Testis (tissue), 3 donors: ENCODE data around the gene TBX2. TPM values are rescaled to one million over a fixed set of nuclear protein-coding genes. Genes with fewer than 3 reads are reported as not detected.

Source experiments
- DNase-seq: peaks from one replicate; pipeline ENCODE4 v3.0.0-alpha.2; 2019
- H3K27ac ChIP-seq, 2 donors: fragments of 200-600 bp; sonication (generic); one replicate each; pipeline ENCODE4 v1.5.1; 2019
- H3K27me3 ChIP-seq: fragments of 200-600 bp; sonication (generic); one replicate; pipeline ENCODE4 v1.5.1; 2019
- H3K36me3 ChIP-seq: fragments of 200-600 bp; sonication (generic); one replicate; pipeline ENCODE4 v1.5.1; 2017; ENCODE audit warnings: low read depth; ENCODE audit errors: missing control alignments
- H3K4me1 ChIP-seq: fragments of 200-600 bp; sonication (generic); one replicate; pipeline ENCODE4 v1.5.1; 2019
- H3K4me3 ChIP-seq, 2 donors: fragments of 200-600 bp; sonication (generic); one replicate each; pipeline ENCODE4 v1.5.1; 2017 to 2019
- H3K9me3 ChIP-seq: fragments of 200-600 bp; sonication (generic); one replicate; pipeline ENCODE4 v1.5.1; 2017
- POLR2A ChIP-seq: fragments of 450-650 bp; IDR thresholded peaks from one replicate; pipeline ENCODE4 v1.6.1; 2017; ENCODE audit warnings: antibody characterized with exemption, mild to moderate bottlenecking, moderate library complexity
- WGBS, 2 donors: methylation state at CpG; one replicate each; pipeline ENCODE4 v1.1.5; 2018; 5-methylcytosine and 5-hydroxymethylcytosine counted together
- intact Hi-C: fragments of 100-400 bp; cut with DNase I; formaldehyde crosslinking; loops from one replicate; pipeline ENCODE4 v1.15.1; 2023; ENCODE audit warnings: low total_unique reads
- polyA plus RNA-seq: library from polyadenylated mRNA; stranded (reverse); fragments of 350-450 nt; fragmentation: Illumina TruSeq; extraction: RNeasy Lipid Tissue Mini Kit (QIAGEN cat#74804); gene quantifications from one replicate; pipeline ENCODE4 v1.2.3, GENCODE V29; 2014; ENCODE audit warnings: low read depth, low replicate concordance; ENCODE audit not compliant: insufficient read depth
- total RNA-seq, 2 donors: library from RNA; depleted of rRNA; stranded (reverse); fragments of >200 nt; gene quantifications; one replicate each; pipeline ENCODE4 v1.2.3, GENCODE V29; 2016
- TF ChIP-seq, protein P1 (sequence below), 3 experiments: fragments of 450-650 bp in 2 of 3; fragments of 200-600 bp in 1 of 3; sonication (generic) in 1 of 3; IDR thresholded peaks; one replicate each; pipeline ENCODE4 v1.5.1; 2016 to 2019; ENCODE audit warnings: antibody characterized with exemption in 3 of 3, mild to moderate bottlenecking in 2 of 3, moderate library complexity in 1 of 3

TBX2 gene
- total and polyA plus RNA-seq, 3 donors from 2014 or later, result 14.8 to 29.6 (median 20.1) TPM

DNA sequence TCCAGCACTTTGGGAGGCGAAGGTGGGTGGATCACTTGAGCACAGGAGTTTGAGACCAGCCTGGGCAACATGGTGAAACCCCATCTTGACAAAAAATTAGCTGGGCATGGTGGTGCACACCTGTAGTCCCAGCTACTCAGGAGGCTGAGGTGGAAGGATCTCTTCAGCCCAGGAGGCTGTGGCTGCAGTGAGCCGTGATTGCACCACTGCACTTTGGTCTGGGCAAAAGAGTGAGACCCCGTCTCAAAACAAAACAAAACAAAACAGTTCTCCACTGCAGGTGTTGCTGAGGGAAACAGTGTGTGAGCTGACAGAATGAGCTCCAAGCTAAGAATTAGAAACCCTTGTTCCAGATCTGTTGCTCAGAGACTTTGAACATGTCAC, 35.2 kb upstream of the TBX2 start:
- no peak overlapping the region for H3K27ac ChIP-seq
- H3K36me3 ChIP-seq, result no peaks in the 10 kb centered on the region
- H3K27me3 ChIP-seq, result no peaks in the 10 kb centered on the region
- DNase-seq, result no peak
- 96% methylated on average over 3 of the region's 3 CpGs for WGBS, 2 donors
- no peaks in the 10 kb centered on the region for H3K9me3 ChIP-seq
- TF ChIP-seq, protein P1, sequence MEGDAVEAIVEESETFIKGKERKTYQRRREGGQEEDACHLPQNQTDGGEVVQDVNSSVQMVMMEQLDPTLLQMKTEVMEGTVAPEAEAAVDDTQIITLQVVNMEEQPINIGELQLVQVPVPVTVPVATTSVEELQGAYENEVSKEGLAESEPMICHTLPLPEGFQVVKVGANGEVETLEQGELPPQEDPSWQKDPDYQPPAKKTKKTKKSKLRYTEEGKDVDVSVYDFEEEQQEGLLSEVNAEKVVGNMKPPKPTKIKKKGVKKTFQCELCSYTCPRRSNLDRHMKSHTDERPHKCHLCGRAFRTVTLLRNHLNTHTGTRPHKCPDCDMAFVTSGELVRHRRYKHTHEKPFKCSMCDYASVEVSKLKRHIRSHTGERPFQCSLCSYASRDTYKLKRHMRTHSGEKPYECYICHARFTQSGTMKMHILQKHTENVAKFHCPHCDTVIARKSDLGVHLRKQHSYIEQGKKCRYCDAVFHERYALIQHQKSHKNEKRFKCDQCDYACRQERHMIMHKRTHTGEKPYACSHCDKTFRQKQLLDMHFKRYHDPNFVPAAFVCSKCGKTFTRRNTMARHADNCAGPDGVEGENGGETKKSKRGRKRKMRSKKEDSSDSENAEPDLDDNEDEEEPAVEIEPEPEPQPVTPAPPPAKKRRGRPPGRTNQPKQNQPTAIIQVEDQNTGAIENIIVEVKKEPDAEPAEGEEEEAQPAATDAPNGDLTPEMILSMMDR (IDR thresholded peaks at IDR 0.05), result no peak
- TF ChIP-seq POLR2A, result no peak
- H3K4me3 ChIP-seq, result no peak overlapping the region
- intact Hi-C loops, result no loop called here
- no peaks in the 10 kb centered on the region for H3K4me1 ChIP-seq

DNA sequence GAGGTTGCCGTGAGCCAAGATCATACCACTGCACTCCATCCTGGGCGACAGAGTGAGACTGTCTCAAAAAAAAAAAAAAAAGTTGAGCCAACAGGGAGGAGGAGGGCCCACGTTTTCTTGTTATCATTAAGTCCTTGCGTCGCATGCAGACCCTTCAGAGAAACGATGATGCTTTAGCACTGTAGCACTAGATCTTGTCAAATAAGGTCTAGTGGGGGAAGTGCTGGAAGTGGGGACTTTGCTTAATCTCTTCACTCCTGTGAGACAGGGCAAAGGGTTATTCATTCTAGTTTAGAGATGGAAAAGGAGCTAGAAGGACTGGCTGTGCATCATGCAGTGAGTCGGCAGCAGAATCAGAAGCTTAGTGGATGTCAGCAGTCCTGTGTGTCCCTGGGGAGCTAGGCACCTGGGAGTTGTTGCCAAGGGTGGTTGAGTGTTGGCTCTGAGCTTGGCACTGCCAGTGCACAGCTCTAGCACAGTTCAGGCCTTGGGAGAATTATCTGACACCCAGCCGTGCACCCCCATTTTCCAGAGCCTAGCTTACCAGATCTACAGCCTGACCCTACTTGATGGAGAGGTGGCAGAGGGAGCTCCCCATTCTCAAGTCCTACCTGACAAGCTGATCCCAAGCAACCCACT, 33.4 kb upstream of the TBX2 start:
- TF ChIP-seq POLR2A, result no peak
- TF ChIP-seq, protein P1 (IDR thresholded peaks at IDR 0.05), result no peak
- Histone ChIP-seq H3K9me3 (no peaks in the 10 kb centered on the region), H3K36me3 (no peaks in the 10 kb centered on the region), H3K4me1 (no peaks in the 10 kb centered on the region), H3K27me3 (no peaks in the 10 kb centered on the region), H3K4me3 (no peak overlapping the region), H3K27ac (no peak overlapping the region)
- no peak for DNase-seq
- intact Hi-C loops, result no loop called here
- 89 to 94% methylated on average over 8 of the region's 8 CpGs for WGBS, 2 donors

DNA sequence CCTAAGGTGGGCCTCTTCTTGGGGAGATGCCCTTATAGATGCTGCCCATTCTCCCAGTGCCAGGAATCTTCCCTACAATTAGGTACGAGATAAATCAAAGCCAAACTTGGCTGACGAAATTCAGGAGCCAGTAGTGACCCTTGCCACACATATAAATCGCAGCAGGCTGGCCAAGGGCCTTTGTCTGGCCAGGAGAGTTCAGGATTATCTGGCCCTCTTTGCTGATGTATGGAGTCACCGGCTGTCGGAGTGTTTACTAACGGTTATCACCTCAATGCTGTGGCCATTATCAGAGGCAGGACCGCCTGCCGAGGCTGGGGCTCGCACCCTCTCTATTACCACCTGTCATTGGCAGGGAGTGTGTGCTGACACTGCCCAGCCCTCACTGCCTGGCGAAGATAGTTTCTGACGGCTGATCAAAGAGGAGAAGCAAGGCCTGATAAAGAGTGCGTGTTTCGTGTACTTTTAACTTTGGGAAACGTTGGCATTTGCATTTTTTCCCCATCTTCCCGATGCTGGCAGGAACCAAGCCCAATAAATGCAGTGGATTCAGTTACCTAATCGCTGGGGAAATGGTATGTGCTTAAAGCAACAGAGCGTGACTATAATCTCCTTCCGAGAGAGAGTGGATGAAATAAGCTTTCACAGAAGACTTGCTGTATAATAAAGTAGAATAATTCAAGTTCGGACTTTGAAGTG, 32.8 kb upstream of the TBX2 start:
- H3K27me3 ChIP-seq, result no peaks in the 10 kb centered on the region
- H3K4me3 ChIP-seq, result no peak overlapping the region
- no peaks in the 10 kb centered on the region for H3K4me1 ChIP-seq
- intact Hi-C loops, result no loop called here
- H3K9me3 ChIP-seq, result no peaks in the 10 kb centered on the region
- H3K36me3 ChIP-seq, result no peaks in the 10 kb centered on the region
- no peak for DNase-seq
- no peak for TF ChIP-seq POLR2A
- TF ChIP-seq, protein P1 (IDR thresholded peaks at IDR 0.05), result no peak
- H3K27ac ChIP-seq, result no peak overlapping the region
- WGBS, 2 donors, result 82 to 89% methylated on average over 18 of the region's 19 CpGs

DNA sequence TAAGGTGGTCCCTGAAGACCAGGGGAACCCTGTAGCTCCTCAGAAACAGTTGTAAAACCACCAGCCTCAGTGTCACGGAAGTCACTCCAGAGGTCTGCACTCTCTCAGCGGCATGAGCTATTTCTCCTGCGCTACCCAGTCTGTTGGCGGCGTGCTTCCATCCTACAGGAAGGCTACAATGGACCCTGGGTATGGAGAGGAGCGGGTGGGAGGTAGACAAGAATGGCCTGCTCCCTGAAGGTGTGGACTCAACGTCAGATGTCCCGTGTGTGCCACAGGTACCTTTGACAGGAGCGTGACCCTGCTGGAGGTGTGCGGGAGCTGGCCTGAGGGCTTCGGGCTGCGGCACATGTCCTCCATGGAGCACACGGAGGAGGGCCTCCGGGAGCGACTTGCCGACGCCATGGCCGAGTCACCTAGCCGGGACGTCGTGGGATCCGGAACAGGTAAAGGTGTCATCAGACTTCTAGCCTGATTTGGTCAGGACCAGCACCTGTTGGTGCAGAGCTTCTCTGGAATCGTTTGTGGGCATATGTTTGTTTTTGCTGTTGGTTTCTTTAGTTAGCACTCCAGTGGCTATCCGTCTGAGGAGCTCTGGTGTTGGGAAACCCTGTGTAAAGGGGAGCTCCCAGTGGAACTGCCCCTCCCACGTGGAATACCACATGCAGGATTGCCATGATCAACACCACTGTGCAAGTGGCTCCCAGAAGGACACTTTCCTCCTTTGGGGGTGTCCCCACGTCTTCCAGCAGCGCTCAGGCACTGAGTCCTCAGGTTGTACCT, 31.4 kb upstream of the TBX2 start:
- WGBS, 2 donors, result 94 to 96% methylated on average over 15 to 27 of the region's 27 CpGs
- Histone ChIP-seq H3K9me3 (no peaks in the 10 kb centered on the region), H3K27ac (no peak overlapping the region), H3K4me3 (no peak overlapping the region), H3K4me1 (no peaks in the 10 kb centered on the region), H3K36me3 (no peaks in the 10 kb centered on the region), H3K27me3 (no peaks in the 10 kb centered on the region)
- intact Hi-C loops, result no loop called here
- no peak for DNase-seq
- TF ChIP-seq, protein P1 (IDR thresholded peaks at IDR 0.05), result no peak
- no peak for TF ChIP-seq POLR2A
